ENCODE data around the gene ANKH. TPM values are rescaled to one million over a fixed set of nuclear protein-coding genes. Genes with fewer than 3 reads are reported as not detected.

The ANKH gene
- total RNA-seq, 4 donors from 2014 or later, result 31.2 to 55.2 (median 34.7) TPM

DNA sequence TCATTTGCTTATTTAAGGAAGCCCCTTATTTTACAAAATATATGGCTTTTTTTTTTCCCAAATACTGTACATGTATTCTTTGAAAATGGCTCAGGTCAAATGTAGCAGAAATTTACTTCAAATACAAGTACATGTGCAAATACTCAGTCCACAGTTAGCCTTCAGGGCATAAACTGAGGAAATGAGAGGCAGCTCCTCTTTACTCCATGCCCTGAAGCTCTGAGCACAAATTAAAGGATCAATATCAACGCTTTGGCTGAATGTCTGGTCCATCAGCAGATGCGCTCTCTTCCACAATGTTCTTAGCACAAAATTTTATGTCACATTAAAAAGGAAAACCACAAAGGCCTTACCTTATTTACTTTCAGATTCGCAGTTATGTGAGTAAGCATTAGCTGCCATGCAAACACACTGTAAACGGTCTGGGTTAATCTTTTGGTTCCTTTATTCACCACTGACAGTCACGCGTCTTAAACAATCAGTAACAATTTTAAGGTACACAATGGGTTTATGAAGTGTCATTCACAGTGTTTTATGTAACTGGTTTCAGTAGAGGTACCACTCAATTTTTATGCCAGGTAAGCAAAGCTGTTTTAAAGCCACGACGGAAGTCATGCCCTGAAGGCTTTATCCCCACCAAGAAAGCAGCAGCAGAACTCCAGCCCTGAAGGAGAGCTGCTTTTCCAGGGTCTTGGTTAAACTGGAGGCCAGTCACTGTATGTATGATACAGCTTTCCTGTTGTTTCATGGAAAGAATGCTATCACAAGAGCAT is 103.7 kb downstream of the ANKH start:
- intact Hi-C loops (cut with DNase I), result no loop called here
- H3K27ac ChIP-seq, result no peak overlapping the region
- no peak for DNase-seq
- no peaks in the 10 kb centered on the region for H3K36me3 ChIP-seq
- no peaks in the 10 kb centered on the region for H3K27me3 ChIP-seq
- WGBS, 2 donors, result 74 to 82% methylated on average over 8 of the region's 8 CpGs
- H3K4me1 ChIP-seq, result no peaks in the 10 kb centered on the region
- TF ChIP-seq, protein P1, sequence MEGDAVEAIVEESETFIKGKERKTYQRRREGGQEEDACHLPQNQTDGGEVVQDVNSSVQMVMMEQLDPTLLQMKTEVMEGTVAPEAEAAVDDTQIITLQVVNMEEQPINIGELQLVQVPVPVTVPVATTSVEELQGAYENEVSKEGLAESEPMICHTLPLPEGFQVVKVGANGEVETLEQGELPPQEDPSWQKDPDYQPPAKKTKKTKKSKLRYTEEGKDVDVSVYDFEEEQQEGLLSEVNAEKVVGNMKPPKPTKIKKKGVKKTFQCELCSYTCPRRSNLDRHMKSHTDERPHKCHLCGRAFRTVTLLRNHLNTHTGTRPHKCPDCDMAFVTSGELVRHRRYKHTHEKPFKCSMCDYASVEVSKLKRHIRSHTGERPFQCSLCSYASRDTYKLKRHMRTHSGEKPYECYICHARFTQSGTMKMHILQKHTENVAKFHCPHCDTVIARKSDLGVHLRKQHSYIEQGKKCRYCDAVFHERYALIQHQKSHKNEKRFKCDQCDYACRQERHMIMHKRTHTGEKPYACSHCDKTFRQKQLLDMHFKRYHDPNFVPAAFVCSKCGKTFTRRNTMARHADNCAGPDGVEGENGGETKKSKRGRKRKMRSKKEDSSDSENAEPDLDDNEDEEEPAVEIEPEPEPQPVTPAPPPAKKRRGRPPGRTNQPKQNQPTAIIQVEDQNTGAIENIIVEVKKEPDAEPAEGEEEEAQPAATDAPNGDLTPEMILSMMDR (IDR thresholded peaks at IDR 0.05), result no peak
- no peak for TF ChIP-seq POLR2A (IDR thresholded peaks at IDR 0.05)
- no peak overlapping the region for H3K4me3 ChIP-seq (replicated peaks in 1 of 3)
- H3K9me3 ChIP-seq, result no peaks in the 10 kb centered on the region

DNA sequence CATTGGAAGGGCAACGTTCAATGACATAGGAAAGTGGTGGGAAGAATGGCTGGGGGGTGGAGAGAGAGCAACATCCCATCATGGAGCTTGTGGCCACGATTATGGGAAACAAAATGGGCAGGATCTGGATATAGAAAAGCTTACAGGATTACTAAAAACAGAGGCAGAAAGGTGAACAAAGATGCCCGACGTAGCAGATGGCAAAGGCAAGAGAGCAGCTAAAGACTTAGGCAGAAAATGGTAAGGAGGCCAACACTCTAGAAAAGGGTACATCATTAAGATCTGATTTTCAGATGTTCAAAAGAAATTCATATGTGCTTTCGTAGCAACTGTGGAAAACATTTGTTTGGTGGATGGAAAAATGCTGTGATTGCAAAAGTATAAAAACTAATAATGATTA is 104.5 kb downstream of the ANKH start:
- DNase-seq, result no peak
- intact Hi-C loops (cut with DNase I), result no loop called here
- no peaks in the 10 kb centered on the region for H3K9me3 ChIP-seq
- TF ChIP-seq, protein P1 (IDR thresholded peaks at IDR 0.05), result no peak
- TF ChIP-seq POLR2A (IDR thresholded peaks at IDR 0.05), result no peak
- H3K27ac ChIP-seq, result no peak overlapping the region
- WGBS, 2 donors, result 91 to 92% methylated on average over 5 of the region's 5 CpGs
- H3K36me3 ChIP-seq, result no peaks in the 10 kb centered on the region
- H3K27me3 ChIP-seq, result no peaks in the 10 kb centered on the region
- no peaks in the 10 kb centered on the region for H3K4me1 ChIP-seq
- no peak overlapping the region for H3K4me3 ChIP-seq (replicated peaks in 1 of 3)

DNA sequence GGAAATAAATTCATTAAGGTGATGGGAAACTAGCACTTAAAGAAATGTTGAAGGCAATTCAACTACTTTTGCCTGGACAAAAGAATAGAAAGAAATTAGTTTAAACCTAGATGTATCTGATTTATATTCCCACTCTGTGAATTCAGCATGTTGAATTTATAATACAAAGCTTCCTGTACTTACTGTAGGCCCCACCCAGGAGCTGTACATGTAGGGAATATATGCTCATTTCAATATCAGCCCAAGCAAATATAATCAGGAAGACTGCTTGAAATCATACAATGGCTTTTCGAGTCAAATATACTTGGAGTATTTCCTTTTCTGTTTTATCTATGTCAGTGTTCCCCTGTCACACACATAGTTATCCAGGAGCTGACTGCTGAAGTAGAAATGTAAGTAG is 105.0 kb downstream of the ANKH start:
- TF ChIP-seq, protein P1 (IDR thresholded peaks at IDR 0.05), result no peak
- TF ChIP-seq POLR2A (IDR thresholded peaks at IDR 0.05), result no peak
- no peak for DNase-seq
- Histone ChIP-seq H3K9me3 (no peaks in the 10 kb centered on the region), H3K36me3 (no peaks in the 10 kb centered on the region), H3K4me1 (no peaks in the 10 kb centered on the region), H3K27me3 (no peaks in the 10 kb centered on the region), H3K4me3 (replicated peaks in 1 of 3) (no peak overlapping the region), H3K27ac (no peak overlapping the region)
- WGBS, 2 donors, result 87 to 89% methylated on average over 1 of the region's 1 CpG
- intact Hi-C loops (cut with DNase I), result no loop called here

DNA sequence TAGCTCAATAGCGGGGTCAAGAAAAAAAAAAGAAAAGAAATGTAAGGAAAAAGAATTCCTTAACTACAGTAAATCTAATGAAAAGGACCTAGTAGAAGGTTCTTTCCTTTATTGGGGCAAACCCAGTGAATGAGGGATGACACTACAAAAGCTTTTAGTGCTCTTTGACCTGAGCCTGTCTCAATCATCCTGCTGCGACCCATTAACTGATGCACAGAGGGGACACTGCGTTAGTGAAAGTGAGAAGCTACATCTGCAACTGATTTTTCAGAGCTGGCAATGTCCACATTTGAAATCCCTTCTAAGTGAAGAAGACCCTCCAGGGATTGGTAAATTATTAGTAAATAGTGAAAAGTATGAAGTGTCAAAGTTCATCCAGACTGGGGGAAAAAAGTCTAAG is 106.0 kb downstream of the ANKH start:
- 84 to 92% methylated on average over 3 of the region's 3 CpGs for WGBS, 2 donors
- DNase-seq, result no peak
- intact Hi-C loops (cut with DNase I), result no loop called here
- H3K27me3 ChIP-seq, result no peaks in the 10 kb centered on the region
- TF ChIP-seq POLR2A (IDR thresholded peaks at IDR 0.05), result no peak
- TF ChIP-seq, protein P1 (IDR thresholded peaks at IDR 0.05), result no peak
- no peaks in the 10 kb centered on the region for H3K4me1 ChIP-seq
- H3K9me3 ChIP-seq, result no peaks in the 10 kb centered on the region
- H3K27ac ChIP-seq, result no peak overlapping the region
- H3K4me3 ChIP-seq (replicated peaks in 1 of 3), result no peak overlapping the region
- no peaks in the 10 kb centered on the region for H3K36me3 ChIP-seq

DNA sequence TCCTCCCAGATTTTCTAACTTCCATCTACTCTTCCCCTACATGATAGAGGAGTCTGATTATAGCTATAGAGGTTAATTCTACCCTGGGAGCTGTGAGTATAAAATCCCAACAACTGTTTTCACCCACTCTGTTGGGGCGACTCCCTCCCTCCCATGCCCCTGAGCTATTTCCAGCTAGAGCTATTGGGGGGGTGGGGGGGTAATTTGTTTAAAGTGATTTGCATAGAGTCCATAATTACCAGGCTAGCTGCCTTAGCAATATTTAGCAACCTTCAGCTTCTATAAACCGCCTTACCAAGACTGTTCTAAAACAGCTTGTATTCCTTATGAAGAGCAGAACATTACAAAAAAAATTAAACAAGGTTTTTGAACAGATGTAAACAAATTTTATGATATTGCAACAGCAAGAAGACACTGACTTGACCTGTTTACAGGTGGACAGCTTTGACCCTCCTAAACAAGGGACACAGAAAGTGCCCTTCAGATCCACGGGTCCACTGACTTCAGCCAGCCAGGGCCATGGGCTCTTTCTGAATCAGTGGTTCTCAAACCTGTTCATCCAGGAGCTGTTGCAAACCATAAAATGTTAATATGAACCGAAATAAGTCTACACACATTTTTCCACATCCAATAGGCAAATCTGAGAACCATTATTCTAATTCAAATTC is 108.9 kb downstream of the ANKH start:
- TF ChIP-seq, protein P1 (IDR thresholded peaks at IDR 0.05), result no peak
- no peak for TF ChIP-seq POLR2A (IDR thresholded peaks at IDR 0.05)
- DNase-seq, result no peak
- Histone ChIP-seq H3K4me1 (no peaks in the 10 kb centered on the region), H3K9me3 (no peaks in the 10 kb centered on the region), H3K27me3 (no peaks in the 10 kb centered on the region), H3K4me3 (replicated peaks in 1 of 3) (no peak overlapping the region), H3K27ac (no peak overlapping the region), H3K36me3 (no peaks in the 10 kb centered on the region)
- 88 to 90% methylated on average over 4 of the region's 4 CpGs for WGBS, 2 donors
- intact Hi-C loops (cut with DNase I), result no loop called here
